A549 treated with RU486 at 1 μM for 4 hours (cell line): ENCODE data around the gene ASZ1. TPM values are rescaled to one million over a fixed set of nuclear protein-coding genes. Genes with fewer than 3 reads are reported as not detected.

ENCODE experiments used
- total RNA-seq: library from RNA; stranded (reverse); fragments of 200-300 nt; extraction: Qiagen RNA extraction; gene quantifications from 5 replicates; pipeline ENCODE4 v1.2.3, GENCODE V29; 2022; ENCODE audit warnings: low read depth

Gene ASZ1, protein sequence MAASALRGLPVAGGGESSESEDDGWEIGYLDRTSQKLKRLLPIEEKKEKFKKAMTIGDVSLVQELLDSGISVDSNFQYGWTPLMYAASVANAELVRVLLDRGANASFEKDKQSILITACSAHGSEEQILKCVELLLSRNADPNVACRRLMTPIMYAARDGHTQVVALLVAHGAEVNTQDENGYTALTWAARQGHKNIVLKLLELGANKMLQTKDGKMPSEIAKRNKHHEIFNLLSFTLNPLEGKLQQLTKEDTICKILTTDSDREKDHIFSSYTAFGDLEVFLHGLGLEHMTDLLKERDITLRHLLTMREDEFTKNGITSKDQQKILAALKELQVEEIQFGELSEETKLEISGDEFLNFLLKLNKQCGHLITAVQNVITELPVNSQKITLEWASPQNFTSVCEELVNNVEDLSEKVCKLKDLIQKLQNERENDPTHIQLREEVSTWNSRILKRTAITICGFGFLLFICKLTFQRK
- total RNA-seq: not detected in 5 replicates

GRCh38 chr7:117427258-117427701 lies at the start of gene ASZ1:
Gene ASZ1, minus strand, starts transcription at chr7:117427493. Its CDS starts 33 bp downstream, at chr7:117427460.

GRCh38 chr7:117322741-117323304 lies 104.5 kb downstream of the ASZ1 start, which contains the start of gene WNT2:
Gene WNT2, minus strand, starts transcription at chr7:117323058. Its CDS starts 69 bp downstream, at chr7:117322989.

Other genes starting within 250 kb of the ASZ1 start
- gene WNT2, start 104.4 kb downstream of the ASZ1 start, total RNA-seq: 0.06 to 0.16 TPM in 2 of 5 replicates, not detected in the others
- 0.06 to 0.24 TPM in 2 of 5 replicates, not detected in the others for gene CFTR, start 52.5 kb upstream of the ASZ1 start, total RNA-seq